Activated T-cell treated with anti-CD3 and anti-CD28 coated beads for 4 hours (primary cell): ENCODE data around the gene CCDC6.
"Not testable (repeated sequence)": the region's sequence is repeated elsewhere in the genome, so short reads cannot be mapped to it uniquely, and the experiment has no call there.

ENCODE experiments used
- DNase-seq: peaks from one replicate; pipeline ENCODE4 v3.0.0-alpha.2; 2020

CCDC6 gene

DNA sequence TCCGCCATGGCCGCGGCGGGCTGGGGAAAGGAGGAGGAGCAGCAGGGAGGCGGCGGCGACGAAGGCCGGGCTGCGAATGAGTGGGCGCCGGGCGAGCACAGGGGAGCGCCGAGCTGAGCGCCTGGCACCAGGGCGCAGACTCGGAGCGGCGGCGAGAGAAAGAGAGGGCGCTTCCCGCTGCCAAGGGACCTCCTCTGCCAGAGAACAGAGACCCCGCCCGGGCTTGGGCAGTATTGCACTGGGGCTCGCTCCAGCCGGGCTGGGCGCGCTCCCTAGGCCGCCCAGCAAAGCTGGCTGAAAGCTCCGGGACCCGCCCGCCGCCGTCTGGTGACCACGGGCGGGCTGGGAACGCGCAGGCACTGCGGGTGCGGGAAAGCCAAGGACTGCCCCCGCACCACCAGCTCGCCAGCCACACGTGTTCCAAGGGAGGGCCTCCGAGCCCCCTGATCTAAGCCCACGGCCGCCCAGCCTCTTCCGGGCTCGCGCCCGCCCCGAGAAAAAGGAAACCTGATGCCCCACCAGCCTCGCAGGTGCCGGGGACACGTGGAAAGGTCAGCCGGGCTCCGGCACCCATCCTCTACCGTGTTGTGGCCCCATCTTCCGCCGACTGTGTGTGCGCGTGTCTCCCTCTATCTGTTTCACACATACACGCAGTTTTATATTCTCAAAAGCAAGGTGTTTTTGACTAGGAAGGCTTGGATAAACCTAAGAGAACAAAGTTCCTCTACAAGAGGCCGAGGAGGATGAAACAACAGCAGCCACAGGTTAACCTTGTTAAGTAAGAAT, at the start of gene CCDC6:
Gene CCDC6, minus strand, starts transcription at position 140 of the 786 bp plus-strand sequence. Its CDS starts 132 bp downstream, at position 8.
- DNase-seq: peak; percentile 86

DNA sequence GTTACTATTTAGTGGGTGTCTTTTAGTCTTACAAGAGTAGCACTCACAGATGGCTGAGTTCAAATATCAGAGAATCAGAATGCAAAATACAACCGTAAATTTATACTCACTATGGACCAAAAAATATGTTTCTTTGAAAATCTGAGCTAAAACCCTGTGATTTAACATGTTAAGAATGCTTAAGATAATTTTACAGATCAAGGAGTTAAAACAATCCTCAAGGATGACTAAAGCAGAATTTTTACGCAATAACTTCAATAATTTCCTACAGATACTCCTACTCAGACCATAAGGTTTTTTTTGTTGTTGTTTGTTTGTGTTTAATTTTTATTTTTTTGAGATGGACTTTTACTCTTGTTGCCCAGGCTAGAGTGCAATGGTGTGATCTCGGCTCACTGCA, 47.9 kb upstream of the CCDC6 start:
- no peak for DNase-seq

DNA sequence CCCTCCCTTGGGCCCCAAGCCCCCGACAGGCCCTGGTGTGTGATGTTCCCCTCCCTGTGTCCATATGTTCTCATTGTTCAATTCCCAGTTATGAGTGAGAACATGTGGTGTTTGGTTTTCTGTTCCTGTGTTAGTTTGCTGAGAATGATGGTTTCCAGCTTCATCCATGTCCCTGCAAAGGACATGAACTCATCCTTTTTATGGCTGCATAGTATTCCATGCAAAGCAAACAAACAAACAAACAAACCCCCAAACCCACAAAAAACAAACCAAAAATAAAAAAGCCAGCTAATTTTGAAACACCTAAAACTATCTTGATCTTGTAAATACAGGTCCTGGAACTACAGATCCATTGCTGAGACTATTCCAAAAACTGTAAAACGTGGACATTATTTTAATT, 47.4 kb upstream of the CCDC6 start:
- not testable (repeated sequence) for DNase-seq

DNA sequence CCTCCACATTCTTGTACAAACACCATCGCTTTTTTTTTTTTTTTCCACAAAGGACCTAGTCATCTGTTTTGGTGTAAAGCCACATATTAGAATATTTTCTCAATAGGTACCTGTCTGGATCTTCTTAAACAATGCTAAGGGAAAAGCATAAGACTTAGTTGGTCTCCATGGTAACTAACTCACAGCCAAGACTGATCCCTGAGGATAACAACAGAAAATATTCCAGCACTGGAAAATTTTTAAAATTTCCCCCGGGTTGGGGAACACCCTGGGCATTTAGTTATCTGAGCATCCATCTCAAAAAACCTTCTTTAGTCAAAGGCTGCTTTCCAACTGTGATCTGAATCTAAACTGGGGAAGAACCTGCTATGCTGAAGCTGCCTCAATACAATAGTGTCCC, 43.7 kb upstream of the CCDC6 start:
- DNase-seq: no peak

DNA sequence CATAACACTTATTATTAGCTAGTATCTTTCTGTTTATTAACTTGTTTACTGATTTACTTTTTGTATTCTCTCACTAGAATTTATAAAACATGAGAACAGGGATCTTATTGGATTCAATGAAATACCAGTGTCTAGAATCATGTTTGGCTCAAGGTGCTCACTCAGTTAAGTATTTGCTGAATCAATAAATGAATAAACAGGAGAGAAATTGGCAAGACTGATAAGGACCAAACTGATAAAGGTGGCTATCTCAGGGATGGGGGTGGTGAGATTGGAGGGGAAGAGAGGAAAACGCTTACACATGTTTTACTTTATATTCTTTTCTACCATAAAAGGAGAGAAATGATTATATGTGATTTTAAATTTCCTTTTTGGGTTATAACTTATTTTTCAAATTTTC, 43.3 kb upstream of the CCDC6 start:
- no peak for DNase-seq

DNA sequence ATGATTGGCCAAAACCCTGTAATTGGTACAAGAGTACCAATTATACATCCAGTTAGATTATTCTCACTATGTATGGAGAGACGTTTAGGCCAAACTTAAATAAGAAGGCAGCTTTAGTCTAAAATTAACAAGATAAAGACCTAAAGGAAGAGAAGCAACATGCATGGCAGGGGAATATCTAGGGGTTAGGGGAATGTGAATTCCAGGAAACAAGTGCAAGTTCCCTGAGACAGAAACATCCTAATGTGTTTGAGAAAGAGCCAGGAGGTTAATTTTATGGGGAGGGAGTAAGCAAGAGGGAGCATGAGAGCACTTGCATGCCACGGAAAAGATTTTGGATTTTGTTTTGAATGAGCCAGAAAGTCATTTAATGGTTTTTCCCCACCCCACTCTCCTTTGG, 39.6 kb upstream of the CCDC6 start:
- no peak for DNase-seq

DNA sequence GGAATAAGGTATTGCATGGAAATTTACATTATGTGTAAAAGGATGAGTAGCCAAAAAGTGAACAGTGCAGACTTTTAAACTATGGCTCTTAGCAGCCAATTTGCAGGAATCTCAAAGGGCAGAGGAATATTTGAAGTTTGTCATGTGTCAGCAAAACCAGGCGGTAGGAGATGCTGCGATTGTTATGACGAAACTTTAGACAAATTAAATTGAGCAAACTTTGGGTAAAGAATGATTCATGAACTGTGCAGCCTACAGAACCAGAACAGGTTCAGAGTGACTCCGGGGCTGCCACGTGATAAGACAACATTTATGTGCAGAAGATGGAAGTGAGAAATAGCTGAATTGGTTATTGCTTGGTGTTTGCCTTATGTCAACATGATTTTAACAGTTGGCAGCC, 39.2 kb upstream of the CCDC6 start:
- no peak for DNase-seq

DNA sequence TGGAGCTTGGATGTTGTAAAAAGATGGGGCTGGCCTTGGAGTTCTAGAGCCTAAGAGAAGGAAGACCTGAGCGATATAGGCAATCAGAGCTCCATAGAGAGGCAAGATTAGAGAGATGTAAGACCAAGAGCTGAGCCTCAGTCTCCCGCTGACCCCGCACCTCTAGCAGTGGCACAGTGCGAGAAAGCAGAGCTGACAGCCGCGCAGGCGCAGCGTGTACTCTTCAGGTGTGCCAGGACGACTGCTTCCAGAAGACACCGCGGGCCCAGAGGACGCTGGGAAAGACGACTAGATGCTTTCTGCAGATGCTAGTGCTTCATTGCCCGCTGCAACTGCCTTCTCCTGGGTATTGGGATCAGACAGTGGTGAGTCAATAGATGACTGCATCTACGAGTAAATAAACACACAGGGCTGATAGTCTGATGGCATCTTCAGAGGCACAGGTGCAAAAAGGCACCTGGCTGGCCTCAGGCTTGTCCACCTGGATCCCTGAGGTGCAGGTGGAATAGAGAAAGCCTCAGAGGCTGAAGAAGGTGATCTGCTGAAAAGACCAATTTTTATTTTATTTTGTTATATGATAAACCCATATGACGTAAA, 38.1 kb upstream of the CCDC6 start:
- DNase-seq: no peak

DNA sequence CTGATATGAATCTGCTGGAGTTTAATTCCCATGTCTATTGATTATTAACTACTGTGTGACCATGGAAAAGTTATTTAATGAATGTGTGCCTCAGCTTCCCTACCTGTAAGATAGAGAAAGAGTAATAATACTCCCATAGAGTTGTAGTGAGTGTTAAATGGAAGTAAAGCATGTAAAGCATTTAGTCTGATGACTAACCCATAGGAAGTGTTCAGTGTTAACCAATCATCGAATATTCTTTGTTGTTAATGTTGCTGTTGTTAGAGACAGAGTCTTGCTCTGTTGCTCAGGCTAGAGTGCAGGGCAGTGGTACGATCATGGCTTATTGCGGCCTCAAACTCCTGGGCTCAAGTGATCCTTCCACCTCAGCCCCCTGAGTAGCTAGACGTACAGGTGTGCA, 36.2 kb upstream of the CCDC6 start:
- DNase-seq: no peak

DNA sequence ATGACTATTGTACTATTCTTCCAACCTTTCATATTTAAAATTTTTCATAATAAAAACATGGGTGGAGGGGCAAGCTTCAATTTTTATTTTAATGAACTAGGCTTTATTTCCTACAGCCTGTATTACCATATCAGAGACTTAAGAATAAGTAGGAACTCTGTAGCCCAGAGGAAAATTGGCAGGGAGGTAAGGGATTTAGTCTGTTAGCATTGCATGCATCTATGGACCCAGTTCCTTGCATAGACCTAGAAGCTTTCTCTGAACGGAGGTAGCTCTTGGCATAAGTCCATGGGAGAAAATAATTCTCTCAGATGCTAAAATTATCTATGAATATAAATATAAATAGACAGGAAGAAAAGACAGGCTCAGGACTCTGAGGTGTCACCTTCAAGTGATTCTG, 31.4 kb upstream of the CCDC6 start:
- no peak for DNase-seq

DNA sequence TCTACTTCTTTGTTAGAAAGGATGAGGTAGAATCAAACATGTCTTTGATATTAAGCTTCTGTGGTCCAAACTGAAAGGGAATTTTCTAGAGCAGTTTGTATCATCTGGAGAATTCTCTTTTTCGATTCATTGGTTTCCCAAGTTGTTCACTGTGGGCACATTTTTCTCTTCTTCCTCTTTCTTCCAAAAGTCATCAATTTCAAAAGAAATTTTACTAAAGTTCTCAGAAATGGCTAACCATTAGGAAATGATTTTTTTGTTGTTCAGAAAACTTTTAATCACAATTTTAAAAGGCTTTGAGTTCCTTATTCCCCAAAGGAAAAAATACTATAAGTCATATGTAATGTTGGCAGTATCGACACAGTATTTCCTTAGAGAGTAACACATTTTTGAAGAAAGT, 28.3 kb upstream of the CCDC6 start:
- DNase-seq: no peak

DNA sequence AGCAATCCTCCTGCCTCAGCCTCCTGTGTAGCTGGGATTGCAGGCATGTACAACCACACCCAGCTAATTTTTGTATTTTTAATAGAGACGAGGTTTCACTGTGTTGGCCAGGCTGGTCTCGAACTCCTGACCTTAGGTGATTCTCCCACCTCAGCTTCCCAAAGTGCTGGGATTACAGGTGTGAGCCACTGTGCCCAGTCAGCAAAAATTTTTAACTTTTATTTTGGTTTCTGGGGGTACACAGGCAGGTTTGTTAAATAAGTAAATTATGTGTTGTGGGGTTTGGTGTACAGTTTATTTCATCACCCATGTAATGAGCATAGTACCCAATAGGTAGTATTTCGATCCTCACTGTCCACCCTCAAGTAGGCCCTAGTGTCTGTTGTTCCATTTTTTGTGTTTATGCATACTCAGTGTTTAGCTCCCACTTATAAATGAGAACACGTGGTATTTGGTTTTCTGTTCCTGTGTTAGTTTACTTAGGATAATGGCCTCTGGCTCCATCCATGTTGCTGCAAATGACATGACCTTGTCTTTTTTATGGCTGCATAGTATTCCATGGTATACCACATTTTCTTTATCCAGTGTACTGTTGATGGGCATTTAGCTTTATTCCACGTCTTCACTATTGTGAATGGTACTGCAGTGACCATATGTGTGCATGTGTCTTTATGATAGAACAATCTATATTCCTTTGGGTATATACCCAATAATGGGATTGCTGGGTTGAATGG, 24.6 kb upstream of the CCDC6 start:
- DNase-seq: not testable (repeated sequence)

DNA sequence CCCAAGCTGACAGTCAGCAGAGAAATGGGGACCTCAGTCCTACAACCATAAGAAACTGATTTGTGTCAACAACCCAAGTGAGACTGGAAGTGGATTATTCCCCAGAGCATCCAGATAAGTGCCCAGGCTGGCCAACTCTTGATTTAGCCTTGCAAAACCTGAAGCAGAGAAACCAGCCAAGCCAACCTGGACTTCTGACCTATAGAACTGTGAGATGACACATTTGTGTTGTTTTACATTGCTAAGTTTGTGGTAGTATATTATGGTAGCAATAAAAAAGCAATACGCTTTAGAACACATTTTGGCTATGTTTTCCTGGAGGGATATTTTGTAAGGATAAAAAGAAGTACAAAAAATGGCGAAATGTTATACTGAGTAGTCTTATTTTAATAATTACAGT, 19.7 kb upstream of the CCDC6 start:
- no peak for DNase-seq

DNA sequence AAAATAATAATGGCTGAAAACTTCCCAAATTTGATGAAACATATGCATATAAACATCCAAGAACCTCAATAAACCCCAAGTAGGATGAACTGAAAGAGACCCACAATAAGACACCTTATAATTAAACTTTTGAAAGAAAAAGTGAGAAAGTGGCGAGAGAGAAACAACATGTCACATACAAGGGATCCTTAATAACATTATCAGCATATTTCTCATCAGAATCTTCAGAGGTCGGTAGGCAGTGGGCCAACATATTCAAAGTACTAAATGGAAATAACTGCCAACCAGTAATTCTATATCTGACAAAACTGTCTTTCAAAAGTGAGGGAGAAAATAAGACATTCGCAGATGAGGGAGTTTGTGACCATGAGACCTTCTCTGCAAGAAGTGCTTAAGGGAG, 16.6 kb upstream of the CCDC6 start:
- no peak for DNase-seq

DNA sequence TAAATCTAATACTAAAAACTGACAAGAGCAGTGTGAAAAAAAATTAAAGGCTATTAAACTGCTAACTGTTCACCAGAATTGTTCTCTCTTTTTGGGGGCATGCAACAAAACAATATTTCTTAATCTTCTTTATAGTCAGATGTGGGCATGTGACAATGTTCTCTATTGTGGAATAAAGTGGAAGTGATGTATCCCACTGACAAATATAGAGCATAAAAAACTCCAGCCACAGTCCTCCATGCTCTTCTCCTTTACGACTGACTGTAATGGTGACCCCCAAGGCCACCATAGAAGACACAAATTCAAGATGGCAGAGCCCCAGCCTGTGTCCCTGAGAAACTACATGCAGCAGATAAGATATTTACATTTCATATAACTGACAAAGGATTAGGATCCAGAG, 11.6 kb upstream of the CCDC6 start:
- DNase-seq: no peak

DNA sequence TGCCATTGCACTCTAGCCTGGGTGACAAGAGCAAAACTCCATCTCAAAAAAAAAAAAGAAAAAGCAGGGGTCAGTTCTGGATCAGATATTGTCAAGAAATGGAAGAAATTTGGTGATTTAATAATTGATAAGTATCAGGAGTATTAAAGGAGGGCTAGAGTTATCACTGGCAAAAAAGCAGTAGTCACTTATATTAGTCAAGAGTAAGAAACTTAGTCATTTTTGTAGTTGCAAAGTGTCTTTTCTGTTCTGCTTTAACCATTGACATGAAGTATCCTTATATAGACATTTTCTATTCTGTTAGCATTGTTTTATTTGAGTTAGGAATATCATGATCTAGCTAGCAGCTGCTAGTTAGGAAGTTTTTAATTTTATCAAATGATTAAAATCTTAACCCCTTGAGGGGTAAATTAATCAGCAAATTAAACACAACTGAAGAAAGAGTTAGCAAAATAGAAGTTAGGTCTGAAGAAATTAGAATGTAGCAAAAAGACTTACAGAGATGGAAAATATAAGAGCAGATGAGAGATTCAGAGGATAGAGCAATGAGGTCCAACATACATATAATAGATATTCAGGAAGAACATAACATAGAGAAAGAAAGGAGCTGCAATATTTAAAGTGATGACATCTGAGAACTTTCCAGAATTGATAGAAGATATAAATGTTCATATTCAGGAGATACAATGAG, 7.3 kb upstream of the CCDC6 start:
- DNase-seq: no peak

DNA sequence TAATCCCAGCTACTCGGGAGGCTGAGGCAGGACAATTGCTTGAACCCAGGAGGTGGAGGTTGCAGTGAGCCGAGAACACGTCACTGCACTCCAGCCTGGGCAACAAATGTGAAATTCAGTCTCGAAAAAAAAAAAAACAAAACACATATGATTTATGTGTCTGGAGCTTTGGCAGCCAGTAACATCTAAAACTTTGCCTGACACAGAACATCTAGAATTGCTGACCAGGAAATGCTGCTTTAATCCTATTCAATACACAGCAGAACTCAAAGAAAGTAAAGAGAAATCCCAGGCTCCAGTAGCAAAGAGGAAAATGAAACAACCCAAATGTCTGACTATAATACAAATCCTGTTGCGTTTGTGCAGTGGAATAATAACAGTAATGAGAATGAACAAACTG, 4.5 kb upstream of the CCDC6 start:
- DNase-seq: no peak

DNA sequence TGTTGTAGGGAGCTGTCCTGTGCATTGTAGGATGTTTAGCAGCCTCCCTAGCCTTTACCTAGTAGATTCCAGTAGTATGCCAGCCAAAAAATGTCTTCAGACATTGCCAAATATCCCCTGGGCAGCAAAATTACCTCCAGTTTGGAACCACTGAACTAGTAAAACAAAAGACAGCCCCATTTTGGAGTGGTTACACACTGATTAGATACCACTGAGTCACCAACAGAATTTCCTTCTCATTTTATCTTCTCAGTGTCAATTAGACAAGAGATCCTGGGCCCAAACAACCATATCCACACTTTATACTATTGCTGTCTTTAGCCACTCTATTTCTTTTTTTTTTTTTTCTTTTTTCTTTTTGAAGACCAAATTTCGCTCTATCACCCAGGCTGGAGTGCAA, 3.5 kb upstream of the CCDC6 start:
- no peak for DNase-seq

DNA sequence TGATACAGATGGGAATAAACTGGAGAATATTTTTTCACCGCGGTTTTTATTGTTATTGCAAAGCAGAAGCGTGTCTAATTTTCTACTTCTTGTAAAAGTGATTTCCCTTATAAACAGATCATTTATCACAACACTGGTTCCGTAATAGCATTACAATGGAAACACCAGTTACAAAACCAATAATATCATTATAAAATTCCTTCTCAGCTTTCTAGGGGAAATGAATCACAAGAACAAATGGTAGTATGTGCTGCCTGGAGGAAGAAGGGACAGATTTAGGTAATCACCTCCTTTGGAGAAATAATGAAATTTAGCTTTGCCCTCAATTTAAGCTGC, 2.4 kb upstream of the CCDC6 start:
- no peak for DNase-seq

DNA sequence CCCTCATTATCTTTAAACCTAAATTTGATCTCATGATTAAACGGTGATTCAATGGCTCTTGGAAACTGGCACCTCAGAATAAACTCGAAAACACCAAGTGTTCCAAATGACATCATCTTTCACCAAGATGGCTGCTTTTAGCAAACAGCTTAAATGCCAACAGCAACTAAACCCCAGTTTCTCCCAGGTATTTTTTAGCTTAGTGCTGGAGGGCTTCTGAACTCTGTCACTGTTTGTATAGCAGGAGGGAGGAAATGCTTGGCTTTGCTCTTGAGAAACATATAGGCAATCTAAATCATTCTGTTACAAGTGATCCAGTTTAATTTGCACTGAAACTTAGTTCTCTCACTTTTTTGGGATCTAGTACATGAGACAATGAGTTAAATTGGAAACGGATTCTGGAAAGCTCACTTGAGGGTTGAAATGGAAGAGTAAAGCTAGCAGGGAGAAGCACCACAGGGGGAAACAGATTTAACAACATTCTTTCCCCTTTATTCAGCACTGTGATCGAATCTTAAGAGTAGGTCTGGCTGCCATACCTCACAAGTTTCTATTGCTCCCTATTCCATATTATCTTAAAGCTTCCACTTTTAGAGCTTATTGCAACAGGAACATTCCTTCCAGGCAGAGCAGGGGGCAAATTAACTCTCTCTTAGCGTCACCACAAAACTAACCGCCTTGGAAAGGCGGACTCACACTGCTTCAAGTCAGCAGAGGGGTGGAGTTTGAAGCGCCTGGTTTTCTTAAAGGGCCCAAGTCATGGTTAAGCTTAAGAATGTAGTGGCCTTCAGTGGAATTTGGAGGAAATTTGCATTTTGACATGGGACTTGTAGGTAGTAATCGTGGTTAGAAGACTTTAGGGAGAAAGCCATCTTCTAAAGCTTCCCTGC, 1.8 kb upstream of the CCDC6 start:
- no peak for DNase-seq

DNA sequence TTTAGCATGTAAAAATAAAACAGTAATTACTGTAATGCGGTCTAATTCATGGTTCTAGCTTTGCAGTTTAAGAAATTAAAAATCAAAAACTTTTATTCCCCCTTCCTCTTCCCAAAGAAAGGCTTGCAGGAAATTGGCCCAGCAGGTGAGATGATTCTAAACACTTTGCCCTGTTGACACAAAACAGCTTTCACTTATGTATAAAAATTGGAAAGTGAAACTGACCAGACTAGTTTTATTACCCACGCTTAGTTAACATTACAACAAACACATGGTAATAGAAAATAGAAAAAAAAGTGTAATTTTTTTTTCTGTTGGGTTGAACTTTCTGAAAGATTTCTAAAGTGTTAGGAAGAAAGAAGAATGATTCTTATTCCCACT, 1.2 kb upstream of the CCDC6 start:
- no peak for DNase-seq

DNA sequence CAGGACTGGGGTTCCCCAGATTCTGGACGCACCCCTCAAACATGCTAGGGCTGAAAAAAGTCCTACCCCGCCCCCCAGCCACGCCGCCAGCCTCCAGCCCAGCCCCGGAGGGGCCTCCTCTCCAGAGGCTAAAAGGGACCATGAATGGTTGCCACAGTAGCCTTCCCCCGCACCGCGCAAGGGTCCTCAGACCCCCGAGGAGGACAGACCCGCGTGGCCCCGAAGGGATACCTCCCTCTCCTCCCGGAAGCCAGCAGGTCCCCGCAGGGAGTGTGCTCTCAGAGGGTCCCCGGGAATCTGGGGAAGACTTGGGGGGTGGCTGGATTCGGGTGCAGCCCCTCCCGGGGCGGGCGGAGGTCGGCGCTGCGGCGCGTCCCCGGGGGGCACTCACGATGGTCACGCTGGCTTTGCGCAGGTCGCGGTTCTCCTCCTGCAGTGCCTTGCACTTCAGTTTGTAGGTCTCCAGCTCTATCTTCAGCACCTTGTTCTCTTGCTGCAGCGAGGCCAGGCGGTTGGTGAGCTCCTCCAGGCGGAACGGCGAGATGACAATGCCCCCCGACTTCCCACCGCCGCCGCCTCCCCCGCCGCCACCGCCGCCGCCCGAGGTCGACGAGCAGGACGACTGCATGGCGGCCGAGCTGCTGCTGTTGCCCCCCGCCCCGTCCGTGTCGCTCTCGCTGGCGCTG, 482 bp downstream of the CCDC6 start:
- no peak for DNase-seq
